ENCODE results near the gene PLA2G5. TPM values are rescaled to one million over a fixed set of nuclear protein-coding genes. Genes with fewer than 3 reads are reported as not detected.
"Not testable (repeated sequence)": the region's sequence is repeated elsewhere in the genome, so short reads cannot be mapped to it uniquely, and the experiment has no call there.

The PLA2G5 gene, protein sequence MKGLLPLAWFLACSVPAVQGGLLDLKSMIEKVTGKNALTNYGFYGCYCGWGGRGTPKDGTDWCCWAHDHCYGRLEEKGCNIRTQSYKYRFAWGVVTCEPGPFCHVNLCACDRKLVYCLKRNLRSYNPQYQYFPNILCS
- total RNA-seq: 65.6 TPM
- long read RNA-seq, transcript PLA2G5-201 (5 exons, 1,161 nt): major isoform, 8 of 59 reads
- long read RNA-seq, partial matches to known transcripts: 27 of 59 reads
- long read RNA-seq, other reads (novel, unspliced or antisense): 24 of 59 reads

DNA sequence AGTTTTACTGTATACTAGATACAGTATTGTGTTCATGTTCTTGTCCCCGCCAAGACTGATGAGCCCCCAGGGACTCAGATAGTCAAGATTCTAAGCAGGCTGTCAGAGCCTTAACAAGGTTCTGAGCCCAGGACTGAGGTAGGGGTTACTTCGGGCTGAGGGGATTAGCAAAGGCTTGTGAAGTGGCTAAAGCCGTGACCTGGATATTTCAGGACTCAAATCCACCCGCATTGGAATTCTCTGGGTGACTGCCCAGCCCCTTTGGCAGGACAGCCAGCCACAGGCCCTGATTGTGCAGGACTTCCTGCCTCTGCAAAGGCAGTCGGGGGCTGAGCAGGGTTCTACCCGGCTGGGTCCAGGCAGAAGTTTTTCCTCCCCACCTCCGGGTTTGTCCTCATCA lies at the start of gene PLA2G5:
PLA2G5 (plus strand) TSS at position 321 of the 400 bp plus-strand sequence. CDS start 14,637 bp downstream, outside the sequence.
- ATAC-seq: peak; percentile 91
- peak; percentile 86 for DNase-seq (ENCODE audit: missing footprints)
- intact Hi-C loops (cut with DNase I): loop anchor here (2.0 to 10.0 kb wide), 2 partner anchors 41 to 95 kb away; partner anchors contain the start of gene PLA2G2A

DNA sequence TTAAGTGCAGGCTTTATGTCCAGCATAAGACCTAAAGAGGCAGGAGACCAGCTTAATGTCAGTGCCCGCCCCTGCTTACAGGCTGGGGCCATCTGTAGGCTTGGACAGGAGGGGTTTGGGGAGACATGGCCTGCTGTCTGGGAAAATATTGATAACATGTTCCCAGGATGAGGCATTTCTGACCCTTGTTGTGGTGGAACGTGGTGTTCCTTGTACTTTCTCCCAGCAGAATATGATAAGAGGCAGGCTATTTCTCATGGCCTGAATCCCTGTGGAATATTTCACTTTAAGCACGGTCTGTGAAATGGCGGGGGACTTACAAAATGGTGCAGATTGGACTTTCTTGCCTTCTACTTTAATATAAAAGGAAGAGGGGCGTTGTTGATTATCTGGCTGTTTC lies 41.9 kb upstream of the PLA2G5 start:
- intact Hi-C loops (cut with DNase I): loop anchor here (2.0 to 5.0 kb wide), 3 partner anchors 43 to 67 kb away; partner anchors contain the start of genes PLA2G2A and PLA2G5
- DNase-seq (ENCODE audit: missing footprints) (peak; percentile 71), ATAC-seq (peak; percentile 89)

DNA sequence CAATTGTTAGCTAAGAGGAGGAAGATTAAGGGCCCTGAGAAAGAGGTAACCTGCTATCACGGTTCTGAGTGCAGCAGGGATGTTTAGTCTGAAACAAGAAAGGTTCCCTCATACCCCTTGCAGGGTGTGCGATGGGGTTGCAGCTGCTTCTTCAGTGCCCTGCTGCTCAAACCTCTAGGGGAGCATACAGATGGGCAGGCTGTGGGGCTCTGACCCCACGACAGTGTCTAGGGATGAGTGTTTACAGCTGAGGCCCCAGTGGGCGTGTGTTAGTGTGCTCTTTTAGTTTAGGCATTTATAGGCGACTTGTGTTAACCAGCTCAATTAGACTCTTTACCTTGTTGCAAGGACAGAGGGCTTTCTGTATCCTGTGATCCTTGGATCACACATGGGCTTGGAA lies 41.3 kb upstream of the PLA2G5 start:
- ATAC-seq: peak; percentile 34
- DNase-seq (ENCODE audit: missing footprints): peak; percentile 61
- intact Hi-C loops (cut with DNase I): loop anchor here (2.0 to 5.0 kb wide), 3 partner anchors 42 to 66 kb away; partner anchors contain the start of genes PLA2G2A and PLA2G5

DNA sequence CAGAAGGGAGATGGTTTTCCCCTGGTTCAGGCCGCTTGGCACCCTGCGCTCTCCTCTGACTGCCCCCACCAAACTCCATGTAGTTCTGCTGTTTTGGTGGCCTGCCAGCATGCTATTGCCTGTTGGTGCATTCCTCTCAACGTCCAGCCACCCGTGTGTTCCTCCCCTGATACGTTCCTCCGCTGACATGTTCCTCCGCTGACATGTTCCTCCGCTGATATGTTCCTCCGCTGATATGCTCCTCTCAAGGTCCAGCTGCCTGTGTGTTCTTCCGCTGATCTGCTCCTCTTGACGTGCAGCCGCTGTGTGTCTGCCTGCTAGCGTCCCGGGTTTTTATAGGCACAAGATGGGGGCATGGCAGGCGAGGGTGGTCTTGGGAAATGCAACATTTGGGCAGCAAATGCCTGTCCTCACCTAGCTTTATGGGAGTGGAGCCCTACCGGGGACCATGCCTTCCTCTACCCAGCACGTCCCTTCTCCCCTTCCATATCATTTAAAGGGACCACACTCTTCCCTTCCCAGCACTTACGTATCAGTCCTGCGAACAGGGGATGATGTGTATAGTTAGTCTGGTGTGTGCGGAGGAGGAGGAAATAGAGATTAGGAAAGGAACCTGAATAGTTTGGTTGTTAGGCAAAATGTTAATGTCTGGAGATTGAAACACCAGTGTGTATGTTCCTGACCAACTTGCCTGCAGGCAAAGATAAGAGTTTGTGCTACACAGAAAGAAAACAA lies 40.6 kb upstream of the PLA2G5 start:
- intact Hi-C loops (cut with DNase I): loop anchor here (2.0 to 5.0 kb wide), 3 partner anchors 41 to 65 kb away; partner anchors contain the start of genes PLA2G2A and PLA2G5
- peak; percentile 77 for DNase-seq (ENCODE audit: missing footprints)
- ATAC-seq: peak; percentile 62

DNA sequence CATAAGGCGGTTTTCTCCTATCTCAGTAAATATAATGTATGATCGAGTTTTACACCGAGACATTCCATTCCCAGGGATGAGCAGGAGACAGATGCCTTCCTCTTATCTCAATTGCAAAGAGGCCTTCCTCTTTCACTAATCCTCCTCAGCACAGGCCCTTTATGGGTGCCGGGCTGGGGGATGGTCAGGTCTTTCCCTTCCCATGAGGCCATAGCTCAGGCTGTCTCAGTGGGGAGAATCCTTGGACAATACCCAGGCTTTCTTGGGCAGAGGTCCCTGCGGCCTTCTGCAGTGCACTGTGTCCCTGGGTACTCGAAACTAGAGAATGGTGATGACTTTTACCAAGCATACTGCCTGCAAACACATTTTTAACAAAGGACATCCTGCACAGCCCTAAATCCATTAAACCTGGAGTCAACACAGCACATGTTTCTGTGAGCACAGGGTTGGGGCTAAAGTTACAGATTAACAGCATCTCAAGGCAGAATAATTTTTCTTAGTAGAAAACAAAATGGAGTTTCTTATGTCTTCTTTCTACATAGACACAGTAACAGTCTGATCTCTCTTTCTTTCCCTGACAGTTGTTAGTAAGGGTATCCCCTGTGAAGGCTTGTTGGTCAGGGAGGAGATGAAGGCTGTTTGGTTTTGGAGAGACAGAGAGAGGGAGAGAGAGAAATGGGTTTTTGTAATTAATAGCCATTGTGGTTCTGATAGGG lies 39.4 kb upstream of the PLA2G5 start:
- ATAC-seq; intact Hi-C loops (cut with DNase I): not testable (repeated sequence)
- DNase-seq (ENCODE audit: missing footprints): peak; percentile 66

DNA sequence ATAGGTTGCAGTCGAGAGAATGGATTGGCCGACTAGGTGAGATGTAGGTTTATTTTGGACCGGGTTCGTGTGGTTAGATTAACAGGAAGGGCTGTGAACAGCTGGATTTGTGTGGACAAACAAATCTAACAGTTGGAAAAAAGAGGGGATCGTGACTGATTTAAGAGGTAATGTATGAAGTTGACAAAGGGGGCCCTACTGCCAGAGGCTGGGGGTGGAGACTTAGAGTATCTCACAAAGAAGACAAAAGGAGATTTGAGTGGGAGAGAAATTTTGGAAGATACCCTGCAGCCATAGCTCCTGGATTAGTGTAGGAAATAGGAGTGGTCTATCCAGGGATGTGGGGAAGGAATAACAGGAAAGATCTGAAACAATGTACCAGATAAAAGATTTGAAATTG lies 38.8 kb upstream of the PLA2G5 start:
- DNase-seq (ENCODE audit: missing footprints): no peak
- no peak for ATAC-seq
- intact Hi-C loops (cut with DNase I): no loop called here

DNA sequence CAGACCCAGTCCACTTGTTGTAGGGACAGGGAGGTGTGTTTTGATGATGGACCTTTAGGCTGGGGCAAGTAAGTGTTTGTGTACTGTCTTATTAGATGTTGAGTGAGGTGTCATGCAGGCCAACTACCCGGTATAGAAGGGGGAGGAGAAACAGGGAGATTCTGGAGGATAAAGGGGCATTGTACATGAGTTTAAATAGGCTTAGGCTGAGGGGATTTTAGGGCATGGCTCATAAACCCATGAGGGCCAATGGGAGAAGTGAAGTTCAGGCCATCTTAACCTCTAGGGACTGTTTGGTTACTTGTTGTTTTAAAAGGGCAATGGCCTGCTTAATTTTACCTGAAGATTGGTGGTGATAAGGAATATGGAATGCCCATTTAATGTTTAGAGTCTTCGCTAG lies 38.2 kb upstream of the PLA2G5 start:
- ATAC-seq (no peak), DNase-seq (ENCODE audit: missing footprints) (no peak)
- intact Hi-C loops (cut with DNase I): no loop called here

DNA sequence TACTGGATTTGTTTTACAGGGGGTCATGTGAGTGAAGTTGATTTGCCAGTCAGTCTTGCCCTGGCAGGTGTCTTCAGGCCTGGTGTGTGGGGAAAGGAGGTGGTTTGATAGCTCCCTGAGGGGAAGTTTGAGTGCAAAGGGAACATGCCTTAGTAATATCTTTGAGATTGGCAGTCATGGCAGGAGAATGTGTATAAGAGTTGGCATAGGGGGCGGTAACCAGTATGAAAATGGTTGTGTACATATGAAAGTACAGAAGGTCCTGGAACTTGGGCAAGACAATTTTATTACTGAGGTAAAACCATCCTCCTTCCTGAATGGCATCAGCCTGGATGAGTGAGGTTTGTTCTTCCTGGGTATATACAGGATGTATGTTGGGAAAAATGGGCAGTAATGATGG lies 37.6 kb upstream of the PLA2G5 start:
- ATAC-seq (no peak), DNase-seq (ENCODE audit: missing footprints) (no peak)
- intact Hi-C loops (cut with DNase I): no loop called here

DNA sequence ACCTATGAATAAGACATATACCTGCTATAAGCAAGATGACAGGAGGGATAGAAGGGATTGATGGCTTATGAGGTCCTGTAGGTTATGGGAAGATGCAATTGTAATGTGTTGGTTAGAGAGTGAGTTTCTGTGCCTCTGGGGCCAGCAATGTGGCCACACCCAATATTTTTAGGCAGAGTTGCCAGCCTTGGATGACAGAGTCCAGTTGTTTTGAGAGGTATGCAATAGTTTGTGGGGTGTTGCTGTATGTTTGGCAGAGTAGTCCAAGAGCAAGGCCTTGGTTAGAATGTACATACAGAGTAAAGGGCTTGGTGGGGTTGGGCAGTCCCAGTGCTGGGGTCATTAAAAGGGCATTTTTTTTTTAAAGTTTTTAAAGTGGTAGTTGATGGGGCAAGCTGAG lies 36.6 kb upstream of the PLA2G5 start:
- ATAC-seq: no peak
- no peak for DNase-seq (ENCODE audit: missing footprints)
- intact Hi-C loops (cut with DNase I): no loop called here

DNA sequence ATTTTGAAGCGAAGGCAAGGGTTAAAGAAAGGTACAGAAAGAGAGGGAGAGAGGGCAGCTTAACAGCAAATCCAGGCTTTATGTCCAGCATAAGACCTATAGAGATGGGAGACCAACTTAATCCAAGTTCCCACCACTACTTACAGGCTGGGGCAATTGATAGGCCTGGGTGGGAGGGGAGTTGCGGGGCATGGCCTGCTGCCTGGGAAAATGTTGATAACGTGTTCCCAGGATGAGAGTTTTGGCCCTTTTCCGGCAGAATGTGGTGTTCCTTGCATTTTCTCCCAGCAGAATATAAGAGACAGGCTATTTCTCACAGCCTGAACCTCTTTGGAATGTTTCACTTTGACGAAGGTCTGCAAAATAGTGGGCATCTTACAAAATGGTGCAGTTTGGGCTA lies 34.9 kb upstream of the PLA2G5 start:
- DNase-seq (ENCODE audit: missing footprints) (no peak), ATAC-seq (peak; percentile 41)
- intact Hi-C loops (cut with DNase I): no loop called here

DNA sequence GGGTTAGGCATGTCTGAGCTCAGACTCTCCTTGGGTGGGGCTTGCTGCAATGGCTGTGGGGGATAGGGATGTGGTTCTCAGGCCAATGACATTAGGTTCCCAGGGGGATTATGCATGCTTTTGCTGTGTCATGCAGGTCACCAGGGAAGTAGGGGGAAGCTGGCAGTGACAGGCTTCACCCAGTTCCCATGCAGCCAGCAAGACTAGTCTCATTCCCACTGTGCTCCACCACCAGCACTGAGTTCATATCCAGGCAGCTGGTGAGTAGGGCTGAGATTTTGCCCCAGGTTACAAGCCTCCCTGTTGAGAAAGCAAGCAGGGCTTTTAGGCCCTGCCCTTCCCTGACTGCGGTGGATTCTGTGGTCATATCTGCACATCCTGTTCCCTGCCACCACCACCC lies 32.1 kb upstream of the PLA2G5 start:
- intact Hi-C loops (cut with DNase I): no loop called here
- ATAC-seq (no peak), DNase-seq (ENCODE audit: missing footprints) (no peak)

DNA sequence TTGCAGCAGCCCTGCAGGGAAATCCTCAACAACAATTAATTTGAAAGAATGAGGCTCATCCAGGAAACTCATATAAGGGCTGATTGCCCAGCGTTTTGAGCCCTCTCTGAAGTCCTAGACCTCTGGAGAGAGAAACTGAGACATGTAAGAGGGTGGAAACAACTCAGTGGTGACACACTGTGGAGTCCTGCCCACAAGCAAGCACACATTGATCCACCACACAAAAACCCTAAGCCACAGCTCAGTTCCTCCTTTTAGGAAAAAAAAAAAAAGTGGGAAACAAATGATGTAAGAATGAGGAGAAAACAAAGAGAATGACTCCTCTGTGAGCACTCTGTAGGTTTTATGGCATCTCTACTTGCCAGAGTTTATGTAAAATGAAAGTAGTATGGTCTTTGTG lies 22.9 kb upstream of the PLA2G5 start:
- ATAC-seq (peak; percentile 56), DNase-seq (ENCODE audit: missing footprints) (no peak)
- intact Hi-C loops (cut with DNase I): no loop called here

DNA sequence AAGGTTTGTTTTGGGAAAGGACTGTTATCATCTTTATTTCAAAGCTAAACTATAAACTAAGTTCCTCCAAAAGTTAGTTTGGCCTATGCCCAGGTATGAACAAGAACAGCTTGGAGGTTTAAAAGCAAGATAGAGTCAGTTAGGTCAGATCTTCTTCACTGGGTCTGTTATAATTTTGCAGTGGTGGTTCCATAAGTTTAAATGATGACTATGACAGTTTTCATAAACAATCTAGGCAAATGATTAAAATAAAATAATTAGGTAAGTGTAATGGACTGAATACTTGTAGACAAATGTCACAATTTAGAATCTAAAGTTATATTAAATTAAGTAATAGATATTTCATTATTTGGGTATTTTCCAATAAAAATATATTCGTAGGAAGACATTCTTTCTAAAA lies 21.4 kb upstream of the PLA2G5 start:
- ATAC-seq: no peak
- no peak for DNase-seq (ENCODE audit: missing footprints)
- intact Hi-C loops (cut with DNase I): no loop called here

DNA sequence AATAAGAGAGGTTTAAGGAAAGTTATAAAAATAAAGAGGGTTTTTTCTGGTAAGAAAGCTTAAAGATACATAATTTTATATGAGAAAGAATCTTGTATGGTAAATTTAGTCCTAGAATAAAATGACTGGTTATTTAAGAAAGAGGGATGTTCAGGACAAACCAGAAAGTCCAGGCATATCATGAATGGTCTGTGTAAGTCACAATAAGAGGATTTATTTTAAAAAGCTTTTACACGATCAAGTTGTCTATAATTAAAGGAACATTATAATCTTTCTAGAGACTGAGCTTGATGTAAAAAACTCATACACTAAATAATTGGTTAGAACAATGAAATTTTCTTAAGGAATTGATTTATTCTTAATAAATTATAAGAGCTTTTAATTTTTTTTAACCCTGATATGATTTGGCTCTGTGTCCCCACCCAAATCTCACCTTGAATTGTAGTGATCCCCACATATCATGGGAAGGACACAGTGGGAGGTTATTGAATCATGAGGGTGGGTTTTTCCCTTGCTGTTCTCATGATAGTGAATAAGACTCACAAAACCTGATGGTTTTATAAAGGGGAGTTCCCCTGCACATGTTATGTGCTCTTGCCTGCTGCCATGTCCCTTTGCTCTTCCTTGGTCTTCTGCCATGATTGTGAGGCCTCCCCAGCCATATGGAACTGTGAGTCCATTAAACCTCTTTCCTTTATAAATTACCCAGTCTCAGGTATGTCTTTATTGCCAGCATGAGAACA lies 20.8 kb upstream of the PLA2G5 start:
- intact Hi-C loops (cut with DNase I); ATAC-seq; DNase-seq (ENCODE audit: missing footprints): not testable (repeated sequence)

DNA sequence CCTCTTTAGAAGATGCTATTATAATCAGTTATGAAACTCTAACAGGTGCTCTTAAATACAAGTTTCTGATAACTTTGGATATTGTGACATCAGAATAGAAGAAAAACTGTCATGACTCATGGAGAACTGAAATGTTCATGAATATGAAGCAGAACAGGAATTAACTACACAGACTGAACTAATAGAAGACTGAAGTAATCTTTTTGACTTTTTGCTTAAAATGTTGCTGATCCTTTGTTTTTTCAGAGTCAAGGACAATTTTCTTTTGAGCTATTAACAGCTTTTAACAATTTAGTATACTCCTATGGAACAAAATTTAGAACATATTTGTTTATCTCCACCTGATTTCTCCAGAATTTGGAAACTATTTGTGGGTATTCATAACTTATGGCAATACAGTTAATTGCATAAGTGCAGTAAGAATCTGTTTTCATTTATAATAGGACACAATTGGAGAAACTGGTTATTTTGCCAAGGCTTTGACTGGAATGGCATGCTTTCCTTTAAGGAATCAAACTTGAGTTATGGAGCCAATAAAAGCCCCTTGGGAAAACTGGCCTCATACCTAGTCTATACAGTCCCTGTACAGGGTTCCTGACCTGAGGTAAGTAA lies 18.7 kb upstream of the PLA2G5 start:
- DNase-seq (ENCODE audit: missing footprints): no peak
- intact Hi-C loops (cut with DNase I): no loop called here
- no peak for ATAC-seq

DNA sequence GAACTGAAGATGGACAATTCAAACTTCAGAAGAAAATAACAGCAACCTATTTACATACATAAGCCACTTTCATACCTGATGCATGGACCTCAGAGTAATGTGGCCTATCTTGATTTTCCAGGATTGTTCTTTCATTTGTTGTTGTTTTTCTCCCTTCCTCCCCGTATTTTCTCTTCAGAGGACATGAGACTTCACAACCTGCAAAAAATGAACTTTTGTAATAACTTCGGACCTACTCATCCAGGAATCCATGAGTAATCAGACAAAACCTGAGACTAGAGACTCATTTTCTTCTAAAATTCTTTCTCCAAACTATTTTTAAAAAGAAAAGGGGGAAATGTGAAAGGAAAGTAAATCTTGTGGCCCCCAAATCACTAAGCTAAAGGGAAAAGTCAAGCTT lies 17.6 kb upstream of the PLA2G5 start:
- ATAC-seq: no peak
- no peak for DNase-seq (ENCODE audit: missing footprints)
- intact Hi-C loops (cut with DNase I): no loop called here

DNA sequence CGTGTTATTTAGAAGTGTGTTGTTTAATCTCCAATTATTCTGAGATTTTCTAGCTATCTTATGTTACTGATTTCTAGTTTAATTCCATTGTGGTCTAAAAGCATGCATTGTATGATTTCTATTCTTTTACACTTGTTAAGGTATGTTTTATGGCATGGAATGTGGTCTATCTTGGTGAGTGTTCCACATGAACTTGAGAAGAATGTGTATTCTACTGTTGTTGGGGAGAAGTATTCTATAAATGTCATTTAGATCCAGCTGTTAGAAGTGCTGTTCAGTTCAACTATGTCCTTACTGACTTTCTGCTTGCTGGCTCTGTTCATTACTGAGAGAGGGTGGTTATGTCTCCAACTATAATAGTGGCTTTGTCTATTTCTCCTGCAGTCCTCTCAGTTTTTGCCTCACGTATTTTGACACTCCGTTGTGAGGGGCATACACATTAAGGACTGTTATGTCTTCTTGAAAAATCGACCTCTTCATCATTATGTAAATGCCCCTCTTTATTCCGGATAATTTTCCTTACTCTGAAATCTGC lies 12.0 kb upstream of the PLA2G5 start:
- no peak for ATAC-seq
- intact Hi-C loops (cut with DNase I): no loop called here

DNA sequence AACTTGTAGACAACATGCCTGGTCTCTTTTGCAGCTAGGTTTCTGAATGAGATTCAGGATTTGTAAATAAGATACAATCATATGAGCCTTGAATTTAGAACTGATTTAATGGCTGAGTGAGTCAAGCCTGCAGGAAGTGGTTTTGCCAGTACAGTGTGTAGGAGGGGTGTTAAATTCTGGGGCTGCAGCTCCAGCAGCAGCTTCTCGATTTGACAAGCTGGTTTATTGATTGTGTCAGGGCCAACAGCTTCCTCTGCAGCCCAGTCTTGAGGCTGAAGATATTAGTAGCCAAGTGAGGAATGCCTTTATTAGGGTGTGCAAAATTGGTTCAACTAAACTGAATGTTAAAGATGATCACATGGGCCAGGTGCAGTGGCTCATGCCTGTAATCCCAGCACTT lies 11.5 kb upstream of the PLA2G5 start:
- ATAC-seq: peak; percentile 22
- intact Hi-C loops (cut with DNase I): no loop called here
- DNase-seq (ENCODE audit: missing footprints): no peak

More for the DNA sequence above, 12.0 kb upstream of the PLA2G5 start:
- DNase-seq (ENCODE audit: missing footprints): no peak

Measured in Right ventricle myocardium inferior (tissue), 1 donor.